GM18858 (cell line): Measurements from ENCODE around the gene HS3ST5.
"Not testable (repeated sequence)": the region's sequence is repeated elsewhere in the genome, so short reads cannot be mapped to it uniquely, and the experiment has no call there.

ENCODE experiments used
- ATAC-seq: cut with Tn5 transposase; IDR thresholded peaks from one replicate; pipeline ENCODE4 v1.9.1; 2021; ENCODE audit not compliant: unreplicated experiment

Gene HS3ST5

DNA sequence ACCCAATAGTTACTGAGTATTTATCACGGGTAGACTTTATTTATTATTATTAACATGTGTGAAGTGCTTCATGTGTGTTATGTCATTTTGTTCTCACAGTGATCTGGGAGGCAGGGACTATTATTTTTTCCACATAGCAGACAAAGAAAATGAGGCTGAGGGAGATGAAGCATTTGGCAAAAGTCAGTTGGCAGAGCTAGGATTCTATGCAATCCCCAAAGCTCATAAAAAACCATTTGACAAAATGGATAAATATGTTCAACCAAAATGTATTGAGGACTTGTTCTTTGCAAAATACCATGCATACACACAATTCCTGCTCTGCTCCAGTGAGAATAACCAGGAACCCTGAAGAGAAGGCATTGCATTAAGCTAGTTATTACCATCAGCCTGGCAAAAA is 184.4 kb downstream of the HS3ST5 start:
- ATAC-seq, result no peak

DNA sequence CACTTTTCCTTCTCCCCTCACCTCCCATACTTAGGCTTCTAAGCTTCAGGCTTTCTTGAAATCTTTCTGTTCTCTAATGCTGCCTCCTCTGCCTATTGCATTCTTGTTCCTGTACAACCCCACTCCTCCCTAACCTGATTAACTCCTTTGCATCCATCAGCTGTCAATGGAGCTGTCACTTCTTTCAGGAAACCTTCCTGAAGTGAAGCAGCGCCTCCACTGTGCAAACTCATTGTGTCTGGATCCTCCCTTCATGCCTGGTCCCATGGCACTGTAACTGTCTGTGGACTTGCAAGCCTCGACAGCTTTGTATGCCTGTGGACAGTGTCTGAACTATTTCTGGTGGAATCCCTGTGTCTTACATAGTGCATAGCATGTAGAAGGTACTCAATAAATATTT is 185.0 kb downstream of the HS3ST5 start:
- no peak for ATAC-seq

DNA sequence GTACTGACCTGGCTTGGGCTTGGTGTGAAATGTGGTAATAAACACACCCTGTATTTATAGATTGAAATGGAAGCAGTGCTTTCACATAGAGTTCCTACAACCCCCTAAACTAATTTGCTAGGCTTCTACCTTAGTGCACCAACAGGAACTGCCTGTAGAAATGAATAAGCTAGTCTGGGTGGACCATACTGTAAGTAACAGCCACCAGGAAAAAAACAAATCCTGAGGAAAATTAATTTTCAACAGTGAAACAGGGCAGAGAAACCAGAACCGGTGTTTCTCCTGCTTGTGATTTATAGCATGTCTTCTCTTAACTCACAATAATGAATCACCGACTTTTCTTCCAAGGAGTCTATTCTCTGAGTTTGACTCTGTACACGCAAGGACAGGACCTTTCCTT is 187.1 kb downstream of the HS3ST5 start:
- no peak for ATAC-seq

DNA sequence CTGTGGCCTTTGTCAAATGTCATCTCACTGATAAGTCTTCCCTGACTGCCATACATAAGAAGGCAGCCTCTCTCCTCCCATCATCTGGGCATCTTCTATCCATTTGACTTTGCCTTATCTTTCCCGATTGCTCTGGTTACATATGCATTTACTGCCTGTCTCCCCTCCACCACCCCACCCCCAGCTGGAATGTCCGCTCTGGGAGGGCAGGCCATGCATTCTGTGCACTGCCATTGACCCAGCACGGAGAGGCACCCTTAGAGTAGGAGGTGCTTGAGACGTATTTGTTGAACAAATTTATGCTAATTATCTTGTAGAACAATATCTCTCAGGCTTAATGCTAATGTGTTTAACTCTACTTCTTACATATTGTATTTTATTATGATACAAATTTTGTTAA is 188.0 kb downstream of the HS3ST5 start:
- ATAC-seq, result no peak

DNA sequence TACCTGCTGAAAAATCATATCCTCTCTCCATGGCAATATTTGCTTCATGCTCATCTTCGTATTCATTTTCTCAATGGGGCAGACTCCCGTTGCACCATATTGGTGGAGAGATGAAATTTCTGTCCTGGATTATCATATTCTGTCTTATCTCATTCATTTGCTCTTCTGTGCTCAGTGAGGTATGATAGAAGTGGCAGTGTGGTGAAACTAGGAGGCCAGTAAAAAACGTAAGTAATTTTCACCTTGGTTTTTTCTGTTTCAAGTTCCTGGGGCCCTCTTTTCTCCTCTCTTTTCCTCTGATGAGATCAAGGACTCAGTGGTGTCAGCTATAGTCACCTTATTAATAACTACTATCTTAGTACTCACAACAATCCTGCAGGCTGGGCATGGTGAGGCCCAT is 189.4 kb downstream of the HS3ST5 start:
- ATAC-seq, result no peak

DNA sequence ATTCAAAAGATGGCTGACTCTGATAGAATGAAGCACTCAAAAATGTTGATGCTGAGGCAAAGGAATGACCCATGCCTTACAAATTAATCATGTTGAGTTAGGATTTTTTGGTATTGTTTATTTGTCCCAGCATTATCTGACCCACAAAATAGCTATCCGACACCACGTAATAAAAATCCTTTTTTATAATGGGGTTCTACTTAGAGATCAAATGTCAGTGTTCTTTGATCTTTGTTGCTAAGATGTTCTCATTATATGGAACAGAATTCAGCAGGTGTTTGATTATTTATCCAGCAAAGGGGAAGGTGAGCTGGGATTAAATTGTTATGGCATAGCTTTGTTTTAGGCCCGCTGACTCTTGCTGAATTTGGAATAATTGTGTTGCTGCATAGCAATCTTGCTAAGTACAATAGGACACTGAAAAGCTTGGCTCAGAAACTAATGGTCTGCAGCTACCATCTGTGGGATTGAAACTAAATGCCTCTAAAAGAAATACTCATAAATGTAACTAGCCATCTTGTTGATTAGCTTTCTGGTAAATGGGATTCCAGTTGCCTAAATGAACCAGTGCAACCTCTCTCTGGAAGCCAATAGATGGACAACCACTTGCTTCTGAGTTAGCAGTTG is 191.6 kb downstream of the HS3ST5 start:
- no peak for ATAC-seq

DNA sequence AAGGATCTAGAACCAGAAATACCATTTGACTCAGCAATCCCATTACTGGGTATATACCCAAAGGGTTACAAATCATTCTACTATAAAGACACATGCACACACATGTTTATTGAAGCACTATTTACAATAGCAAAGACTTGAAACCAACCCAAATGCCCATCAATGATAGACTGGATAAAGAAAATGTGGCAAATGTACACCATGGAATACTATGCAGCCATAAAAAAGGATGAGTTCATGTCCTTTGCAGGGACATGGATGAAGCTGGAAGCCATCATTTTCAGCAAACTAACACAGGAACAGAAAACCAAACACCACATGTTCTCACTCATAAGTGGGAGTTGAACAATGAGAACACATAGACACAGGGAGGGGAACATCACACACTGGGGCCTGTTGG is 193.6 kb downstream of the HS3ST5 start:
- ATAC-seq, result not testable (repeated sequence)

DNA sequence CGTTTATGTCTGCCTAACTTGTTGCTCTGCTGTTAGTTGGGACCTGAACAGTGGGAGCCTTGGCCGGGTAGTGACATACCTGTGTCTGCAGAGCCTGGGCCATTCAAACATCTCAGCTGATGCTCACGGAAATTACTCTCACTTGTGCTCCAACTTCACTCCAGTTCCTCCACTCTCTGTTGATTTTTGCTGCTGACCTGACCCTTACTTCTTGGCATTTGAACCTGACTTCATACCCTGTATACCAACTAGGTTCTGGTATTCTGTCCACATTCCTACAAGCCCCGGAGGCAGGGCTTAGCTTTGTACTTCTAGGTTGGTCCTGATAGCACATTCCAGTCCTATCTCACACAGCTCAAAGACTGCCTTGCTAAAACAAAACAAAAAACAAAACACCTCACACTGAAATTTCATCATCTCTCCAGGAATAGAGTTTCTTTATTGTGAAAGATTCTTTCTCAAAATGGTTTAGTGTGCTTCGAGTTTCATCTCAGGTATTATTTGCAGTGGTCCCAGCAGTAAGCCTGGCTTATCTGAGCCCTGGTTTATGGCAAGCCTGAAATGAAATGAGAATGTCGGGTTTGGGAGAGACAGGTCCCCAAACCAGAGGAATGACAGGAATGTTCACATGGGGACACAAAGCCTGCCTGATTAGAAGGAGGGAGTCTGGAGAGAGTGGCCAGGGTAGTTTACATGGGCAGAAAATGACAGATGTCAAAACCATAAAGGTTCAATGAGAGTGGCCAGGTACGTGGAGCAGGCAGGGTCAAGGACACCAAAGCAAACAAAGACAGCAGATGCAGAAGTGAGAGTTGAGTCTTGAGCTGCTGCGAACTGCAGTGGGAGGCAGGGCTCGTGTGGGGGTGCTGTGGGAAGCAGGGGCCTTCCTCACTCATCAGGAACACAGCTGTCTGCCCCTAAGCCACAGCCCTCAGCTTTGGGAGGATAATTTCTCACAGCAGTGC is 197.7 kb downstream of the HS3ST5 start:
- no peak for ATAC-seq

DNA sequence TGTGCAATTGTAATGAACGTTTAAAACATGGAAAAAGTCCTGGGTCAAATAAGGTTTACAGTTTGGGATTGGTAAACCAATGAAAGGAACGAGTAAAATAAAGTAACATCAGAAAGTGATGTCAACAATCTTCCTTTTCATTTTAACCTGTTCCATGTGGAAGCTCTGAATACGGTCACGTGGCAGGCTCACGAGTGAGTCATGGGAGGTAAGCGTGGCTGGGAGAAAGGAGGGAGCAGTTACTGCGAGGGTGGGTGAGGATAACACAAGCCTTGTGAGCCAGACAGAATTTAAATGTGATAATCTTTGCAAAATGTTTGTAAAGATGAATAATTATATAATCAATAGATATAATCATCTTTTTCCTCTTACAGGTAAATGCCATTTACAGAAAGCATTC is 200.6 kb downstream of the HS3ST5 start:
- no peak for ATAC-seq

DNA sequence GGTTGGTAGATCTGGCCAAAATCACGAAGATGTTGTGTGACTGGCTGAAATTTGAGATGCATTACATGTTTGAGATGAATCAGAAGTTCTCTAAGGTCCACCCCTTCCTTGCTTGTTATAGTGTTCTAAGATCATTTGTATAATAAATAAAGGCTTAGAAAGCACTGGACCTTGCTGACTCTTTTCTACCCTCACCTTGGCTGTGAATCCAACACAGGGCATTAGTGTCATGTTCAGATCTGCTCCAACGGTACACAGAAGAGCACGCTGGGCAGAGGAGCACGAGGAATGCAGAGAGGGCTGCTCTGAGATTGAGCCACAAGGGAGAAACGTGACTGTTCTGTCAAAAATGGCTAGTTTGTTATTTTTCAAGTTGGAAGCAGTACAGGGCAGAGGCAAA is 202.4 kb downstream of the HS3ST5 start:
- ATAC-seq, result no peak

DNA sequence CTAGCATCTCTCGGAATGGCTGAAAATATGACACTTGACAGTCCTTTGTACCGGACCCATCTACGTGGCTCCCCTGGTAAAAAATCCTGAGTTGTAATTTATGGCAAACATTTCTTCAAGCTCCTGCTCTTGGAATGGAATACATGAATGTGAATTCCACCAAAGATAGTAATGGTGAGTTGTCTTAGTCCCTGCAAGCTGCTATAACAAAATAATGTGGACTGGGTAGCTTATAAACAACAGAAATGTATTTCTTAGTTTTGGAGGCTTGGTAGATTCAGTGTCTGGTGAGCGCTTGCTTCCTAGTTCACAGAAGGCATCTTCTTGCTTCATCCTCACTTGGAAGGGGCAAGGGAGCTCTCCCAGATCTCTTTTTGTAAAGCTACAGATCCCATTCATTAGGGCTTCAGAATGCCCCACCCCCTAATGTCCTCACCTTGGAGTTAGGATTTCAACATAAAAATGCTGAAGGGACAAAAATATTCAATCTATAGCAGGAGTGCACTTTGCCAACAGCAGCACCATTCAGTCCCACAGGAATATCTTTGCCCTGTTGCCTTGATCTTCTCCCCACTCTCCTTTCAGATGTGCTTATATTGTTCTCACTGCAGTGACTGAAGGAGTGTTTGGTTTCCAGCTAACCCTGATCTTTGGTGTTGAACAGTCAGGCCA is 204.1 kb downstream of the HS3ST5 start:
- ATAC-seq, result no peak

DNA sequence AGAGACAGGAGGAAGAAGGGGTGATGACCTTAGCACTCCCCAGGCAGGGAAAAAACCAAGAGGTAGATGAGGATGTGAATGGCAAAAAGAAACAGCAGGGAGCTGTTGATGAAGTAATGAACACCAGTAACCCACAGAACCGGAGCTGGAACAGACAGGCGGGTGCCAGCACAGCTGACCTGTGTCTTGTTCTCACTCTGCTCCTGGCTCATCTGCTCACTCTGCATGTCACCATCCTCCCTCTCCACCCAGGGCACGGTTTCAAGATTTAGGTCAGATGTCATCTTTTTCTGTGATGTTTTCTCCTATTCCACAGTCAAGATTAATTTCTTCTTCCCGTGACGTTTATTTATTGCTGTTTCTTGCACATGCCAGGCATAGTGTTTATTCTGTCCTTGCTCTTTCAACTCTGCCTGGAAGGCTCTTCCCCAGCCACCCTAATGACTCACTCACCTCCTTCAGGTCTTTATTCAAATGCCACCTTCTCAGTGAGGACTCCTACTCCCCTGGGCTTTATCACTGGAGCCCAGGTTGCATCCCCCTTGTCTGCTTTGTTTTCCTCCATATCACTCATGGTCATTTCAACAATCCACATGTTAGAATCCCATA is 207.4 kb downstream of the HS3ST5 start:
- ATAC-seq, result no peak

DNA sequence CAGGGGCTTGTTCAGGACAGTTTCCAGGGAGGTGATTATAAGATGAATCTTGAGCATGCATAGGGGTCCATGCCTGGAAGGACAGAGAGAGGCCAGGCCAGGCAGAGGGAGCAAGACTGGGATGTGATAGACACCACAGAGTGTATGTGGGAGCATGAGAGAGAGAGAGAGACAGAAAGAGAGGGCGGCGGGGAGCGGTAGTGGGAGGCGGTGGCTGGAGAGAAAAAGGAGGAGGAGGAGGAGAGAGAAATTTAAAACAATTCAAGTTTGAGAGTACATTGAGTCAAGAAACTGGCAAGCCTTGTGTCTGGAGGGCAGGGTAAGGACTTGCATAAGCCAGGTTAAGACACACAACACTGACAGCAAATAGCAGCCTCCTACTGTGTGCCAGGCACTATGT is 209.0 kb downstream of the HS3ST5 start:
- ATAC-seq, result no peak

DNA sequence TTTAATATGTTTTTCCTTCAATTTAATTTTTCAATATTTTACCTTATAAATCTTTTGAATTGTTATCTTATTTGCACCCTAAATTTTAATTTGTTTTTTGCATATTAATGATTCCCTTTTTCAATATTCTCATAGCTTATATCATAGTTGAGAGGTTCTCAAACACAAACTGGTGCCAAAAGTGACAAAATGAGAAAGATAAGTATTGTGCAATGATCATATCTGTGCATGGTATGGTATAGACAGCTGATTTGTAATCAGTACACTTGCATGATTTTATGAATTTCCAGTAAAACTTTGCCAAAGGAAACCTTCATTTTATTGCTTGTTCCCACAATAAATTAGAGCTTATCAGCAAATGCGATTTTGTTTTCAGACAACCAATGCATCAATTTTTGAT is 210.9 kb downstream of the HS3ST5 start:
- no peak for ATAC-seq

DNA sequence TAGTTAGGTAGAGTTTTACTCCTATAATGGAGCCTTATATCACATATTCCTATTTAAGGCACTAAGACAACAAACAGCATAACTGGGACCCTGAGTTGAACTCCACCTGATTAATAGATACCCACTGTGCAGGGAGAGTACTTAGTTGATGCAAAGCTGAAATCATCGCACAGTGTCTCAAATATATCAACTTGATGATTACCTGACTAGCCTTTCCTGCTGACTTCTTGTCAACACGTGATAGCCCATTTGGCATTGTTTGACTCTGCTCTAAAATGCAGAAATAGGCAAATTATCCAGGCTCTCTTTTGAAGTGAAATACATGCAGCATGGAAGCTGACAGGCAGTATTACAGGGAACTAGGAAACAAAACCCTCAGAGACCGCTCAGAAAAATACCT is 217.2 kb downstream of the HS3ST5 start:
- no peak for ATAC-seq

DNA sequence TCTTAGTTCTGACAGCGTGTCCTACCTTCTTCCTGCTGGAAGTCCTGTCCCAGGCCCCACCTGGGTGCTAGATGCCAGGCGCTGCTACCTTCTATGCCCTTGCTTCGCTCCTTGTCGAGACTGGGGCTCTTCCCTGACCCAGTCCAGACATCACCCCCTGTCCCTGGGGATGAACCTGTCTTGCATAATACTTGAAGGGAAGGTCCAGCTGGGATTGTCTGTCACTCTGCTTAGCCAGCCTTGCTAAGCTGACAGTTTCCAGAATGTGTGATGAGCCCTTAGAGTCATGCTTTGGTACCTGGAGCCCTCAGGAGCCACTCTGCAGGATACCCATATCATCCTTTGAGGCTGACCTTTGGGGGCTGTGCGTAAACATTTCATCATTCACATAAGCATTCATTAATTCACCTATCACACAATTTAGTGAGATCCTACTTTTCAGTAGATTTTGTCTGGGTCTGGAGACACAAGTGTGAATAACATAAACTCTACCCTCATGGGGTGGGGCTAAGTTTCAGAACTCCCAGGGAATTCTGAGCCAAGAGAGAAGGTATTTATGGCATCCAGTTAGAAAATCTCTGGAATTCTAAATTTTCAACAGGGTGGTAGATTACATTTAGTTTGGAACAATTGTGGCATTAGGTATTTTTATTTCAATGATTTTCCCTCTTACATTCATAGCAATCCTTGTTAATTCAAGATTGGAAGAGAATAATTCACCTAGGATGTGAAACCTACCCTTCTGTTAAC is 220.7 kb downstream of the HS3ST5 start:
- ATAC-seq, result no peak

DNA sequence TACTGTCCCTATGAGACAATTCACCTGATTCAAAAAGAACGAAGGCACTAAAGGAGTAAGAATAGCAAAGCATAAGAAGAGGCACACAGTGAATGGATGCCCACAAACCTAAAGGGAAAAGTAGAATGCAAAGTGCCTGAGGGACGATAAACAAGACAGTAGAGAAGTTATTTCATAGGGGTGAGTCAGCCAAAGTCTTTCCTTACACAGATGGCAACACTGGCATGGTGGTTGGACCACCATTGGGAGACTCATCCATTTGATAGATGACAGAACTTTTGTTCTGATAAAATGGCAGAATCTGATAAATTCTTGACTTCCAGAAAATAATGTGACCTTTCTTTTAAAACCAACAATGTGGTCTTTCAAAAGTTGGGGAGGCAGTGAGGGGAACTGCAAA is 223.8 kb downstream of the HS3ST5 start:
- ATAC-seq, result no peak

DNA sequence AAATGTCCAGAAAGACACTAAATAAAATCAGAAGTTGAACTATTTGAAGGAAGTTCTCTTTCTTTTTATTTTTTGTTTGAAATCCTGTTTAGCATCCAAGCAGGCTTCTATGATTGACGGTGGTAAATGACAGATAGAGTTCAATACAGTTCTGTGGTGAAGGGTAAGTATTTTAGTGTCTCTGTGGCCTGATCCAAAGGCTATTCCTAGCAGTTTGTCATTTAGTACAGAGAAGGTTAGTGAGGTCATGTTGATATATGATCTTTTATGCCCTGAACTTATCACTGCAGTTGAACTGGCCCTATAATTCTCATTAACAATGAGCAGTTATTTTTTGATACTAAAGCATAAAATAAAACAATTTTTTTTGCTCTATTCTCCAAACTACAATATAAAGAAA is 227.2 kb downstream of the HS3ST5 start:
- no peak for ATAC-seq

DNA sequence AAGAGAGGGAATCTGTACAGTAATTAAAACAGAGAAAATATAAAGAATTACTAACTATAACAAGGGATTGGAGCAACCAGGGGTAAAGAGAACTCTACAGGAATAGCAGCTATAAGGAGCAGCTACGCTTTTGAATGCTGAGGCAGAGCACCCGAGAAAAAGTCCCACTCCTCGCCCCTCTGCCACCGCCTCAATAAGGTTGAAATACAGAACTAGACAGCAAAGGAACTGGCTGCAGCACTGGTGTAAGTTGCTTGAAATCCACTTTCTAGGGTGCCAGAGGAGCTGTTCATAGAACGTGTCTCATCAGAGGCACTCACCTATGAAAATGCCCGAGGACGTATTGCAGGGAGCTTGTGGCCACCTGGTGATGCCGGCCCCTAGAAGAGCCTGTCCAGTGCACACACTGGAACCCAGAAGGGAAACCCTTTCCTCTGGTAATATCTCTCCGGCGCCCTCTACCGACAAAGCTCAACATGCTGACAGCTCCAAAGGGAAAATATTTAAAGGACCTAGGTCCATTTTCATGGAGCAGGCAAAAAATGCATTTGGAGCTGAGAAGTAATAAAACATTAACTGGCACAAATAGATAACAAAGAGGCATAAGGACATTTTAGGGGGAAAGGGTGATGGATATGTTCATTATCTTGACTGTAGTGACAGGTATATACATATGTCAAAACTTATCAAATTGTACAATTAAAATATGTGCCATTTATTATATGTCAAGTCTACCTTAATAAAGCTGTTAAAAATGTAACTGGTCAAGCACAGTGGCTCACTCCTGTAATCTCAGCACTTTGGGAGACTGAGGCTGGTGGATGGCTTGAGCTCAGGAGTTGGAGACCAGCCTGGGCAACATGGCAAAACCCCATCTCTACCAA is 234.5 kb downstream of the HS3ST5 start:
- ATAC-seq, result peak; percentile 65

DNA sequence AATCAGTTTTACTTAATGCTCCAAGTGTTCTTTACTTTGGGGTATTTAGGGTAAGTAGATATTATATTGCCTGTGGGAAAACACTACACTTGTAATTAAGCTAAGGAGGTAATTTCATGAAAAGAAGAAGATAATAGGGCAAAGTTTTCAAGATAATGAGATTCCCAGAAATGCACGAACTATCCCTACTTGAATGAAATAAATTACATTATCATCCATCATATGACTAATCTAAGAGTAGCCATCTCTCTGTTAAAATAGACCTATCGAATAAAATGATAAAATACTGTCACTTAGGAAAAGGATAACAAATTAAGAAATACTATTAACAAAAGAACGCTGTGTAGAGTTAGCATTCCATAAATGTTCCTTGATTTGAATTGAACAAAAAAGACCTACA is 236.8 kb downstream of the HS3ST5 start:
- ATAC-seq, result no peak
